KMS-11 (cell line): Measurements from ENCODE around the gene SPNS2.

Experiments used
- H2AFZ ChIP-seq: fragments of 200-600 bp; sonication (generic); 2 replicates; pipeline ENCODE4 v1.6.1; 2016; ENCODE audit warnings: antibody characterized with exemption, mixed run types, low read depth
- H3K27ac ChIP-seq: fragments of 200-600 bp; sonication (generic); 2 replicates; pipeline ENCODE4 v1.6.1; 2016; ENCODE audit warnings: mild to moderate bottlenecking, mixed run types
- H3K27me3 ChIP-seq: fragments of 200-600 bp; sonication (generic); 2 replicates; pipeline ENCODE4 v1.6.1; 2017; ENCODE audit warnings: mild to moderate bottlenecking, low read depth, mixed run types, moderate library complexity; ENCODE audit not compliant: insufficient read depth
- H3K36me3 ChIP-seq: fragments of 200-600 bp; sonication (generic); 2 replicates; pipeline ENCODE4 v1.6.1; 2017; ENCODE audit warnings: mild to moderate bottlenecking, mixed run types; ENCODE audit not compliant: insufficient read depth
- H3K4me1 ChIP-seq: fragments of 200-600 bp; sonication (generic); 2 replicates; pipeline ENCODE4 v1.6.1; 2016; ENCODE audit warnings: mild to moderate bottlenecking, low read depth, mixed run types; ENCODE audit not compliant: poor library complexity, severe bottlenecking
- H3K4me2 ChIP-seq: fragments of 200-600 bp; sonication (generic); 2 replicates; pipeline ENCODE4 v1.7.0; 2016; ENCODE audit warnings: mild to moderate bottlenecking, mixed run types
- H3K4me3 ChIP-seq: fragments of 200-600 bp; sonication (generic); IDR thresholded peaks from 2 replicates; pipeline ENCODE4 v1.6.1; 2017; ENCODE audit warnings: low read depth, low read length, mixed read lengths; ENCODE audit not compliant: insufficient read depth
- H3K79me2 ChIP-seq: fragments of 200-600 bp; sonication (generic); 2 replicates; pipeline ENCODE4 v1.6.1; 2016; ENCODE audit warnings: low read depth, mixed run types; ENCODE audit not compliant: insufficient read depth
- H3K9ac ChIP-seq: fragments of 200-600 bp; sonication (generic); 2 replicates; pipeline ENCODE4 v1.6.1; 2016; ENCODE audit warnings: mild to moderate bottlenecking, mixed run types
- H4K20me1 ChIP-seq: fragments of 200-600 bp; sonication (generic); 2 replicates; pipeline ENCODE4 v1.6.1; 2016; ENCODE audit warnings: mild to moderate bottlenecking, mixed run types; ENCODE audit not compliant: insufficient read depth
- TF ChIP-seq, protein P1 (sequence below): fragments of 200-600 bp; sonication (generic); conservative IDR thresholded peaks from 2 replicates; pipeline ENCODE4 v1.6.1; 2017; ENCODE audit warnings: low read depth, mild to moderate bottlenecking, antibody characterized with exemption, low read length, moderate library complexity, mixed read lengths

Gene SPNS2

DNA sequence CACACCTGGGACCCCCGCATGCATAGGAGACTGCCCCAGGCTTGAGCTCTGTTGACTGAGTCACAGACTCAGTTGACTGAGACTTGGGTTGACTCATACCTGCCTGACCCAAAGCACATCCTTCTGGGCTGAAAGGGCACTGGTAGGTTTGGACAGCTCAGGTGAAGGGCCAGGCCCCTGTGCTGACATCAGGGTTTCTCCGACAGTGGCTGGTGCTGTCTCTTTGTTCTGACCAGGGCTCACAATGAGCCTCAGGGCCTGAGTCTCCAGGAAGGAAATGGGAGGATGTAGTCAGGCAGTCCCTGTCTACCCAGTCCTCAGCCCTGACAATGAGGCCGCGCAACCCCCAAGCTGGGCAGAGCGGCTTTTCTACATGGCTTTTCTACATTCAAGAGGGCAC is 6.5 kb downstream of the SPNS2 start:
- Histone ChIP-seq H3K4me1 (no peaks in the 10 kb centered on the region), H3K79me2 (no peaks in the 10 kb centered on the region), H3K9ac (no peak overlapping the region), H3K27me3 (peaks cover 31% of the 10 kb centered on the region; the same call in 1 of the 2 replicates), H3K4me3 (no peak overlapping the region), H3K27ac (no peak overlapping the region), H3K36me3 (no peaks in the 10 kb centered on the region), H2AFZ (no peak overlapping the region), H4K20me1 (no peaks in the 10 kb centered on the region), H3K4me2 (no peak overlapping the region)
- TF ChIP-seq, protein P1, sequence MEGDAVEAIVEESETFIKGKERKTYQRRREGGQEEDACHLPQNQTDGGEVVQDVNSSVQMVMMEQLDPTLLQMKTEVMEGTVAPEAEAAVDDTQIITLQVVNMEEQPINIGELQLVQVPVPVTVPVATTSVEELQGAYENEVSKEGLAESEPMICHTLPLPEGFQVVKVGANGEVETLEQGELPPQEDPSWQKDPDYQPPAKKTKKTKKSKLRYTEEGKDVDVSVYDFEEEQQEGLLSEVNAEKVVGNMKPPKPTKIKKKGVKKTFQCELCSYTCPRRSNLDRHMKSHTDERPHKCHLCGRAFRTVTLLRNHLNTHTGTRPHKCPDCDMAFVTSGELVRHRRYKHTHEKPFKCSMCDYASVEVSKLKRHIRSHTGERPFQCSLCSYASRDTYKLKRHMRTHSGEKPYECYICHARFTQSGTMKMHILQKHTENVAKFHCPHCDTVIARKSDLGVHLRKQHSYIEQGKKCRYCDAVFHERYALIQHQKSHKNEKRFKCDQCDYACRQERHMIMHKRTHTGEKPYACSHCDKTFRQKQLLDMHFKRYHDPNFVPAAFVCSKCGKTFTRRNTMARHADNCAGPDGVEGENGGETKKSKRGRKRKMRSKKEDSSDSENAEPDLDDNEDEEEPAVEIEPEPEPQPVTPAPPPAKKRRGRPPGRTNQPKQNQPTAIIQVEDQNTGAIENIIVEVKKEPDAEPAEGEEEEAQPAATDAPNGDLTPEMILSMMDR: no peak

DNA sequence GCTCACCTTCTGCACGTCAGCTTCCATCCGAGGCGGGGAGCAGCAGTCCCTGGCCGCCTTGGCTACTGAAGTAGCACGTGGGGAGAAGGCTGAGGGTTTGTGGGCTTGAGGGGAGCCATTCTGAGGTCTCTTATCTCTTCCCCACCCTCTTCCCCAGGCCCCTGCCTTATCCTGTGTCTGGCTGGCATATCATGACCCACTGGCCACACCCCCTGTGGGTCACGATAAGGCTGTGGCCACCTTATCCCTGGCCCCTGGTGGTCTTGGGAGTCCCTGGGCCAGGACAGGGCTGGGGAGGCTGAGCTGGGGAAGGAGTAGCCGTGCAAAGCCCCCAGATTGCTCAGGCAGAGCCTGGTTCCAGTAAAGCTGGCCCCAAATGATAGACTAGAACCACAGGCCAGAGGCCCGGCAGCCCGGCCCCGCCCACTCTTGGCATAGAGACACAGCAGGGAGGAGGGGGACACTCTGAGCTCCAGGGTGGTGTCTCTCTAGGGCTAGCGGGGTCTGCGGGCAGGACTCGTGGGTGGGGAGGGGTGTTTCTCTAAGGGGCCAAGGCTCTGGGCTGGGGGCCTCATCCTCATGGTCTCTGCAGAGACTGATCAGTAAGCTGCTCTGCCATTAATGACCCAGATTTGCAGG is 7.6 kb downstream of the SPNS2 start:
- no peaks in the 10 kb centered on the region for H4K20me1 ChIP-seq
- no peaks in the 10 kb centered on the region for H3K79me2 ChIP-seq
- H3K4me2 ChIP-seq: no peak overlapping the region
- H3K4me3 ChIP-seq: no peak overlapping the region
- TF ChIP-seq, protein P1: no peak
- no peaks in the 10 kb centered on the region for H3K4me1 ChIP-seq
- no peaks in the 10 kb centered on the region for H3K36me3 ChIP-seq
- H3K27me3 ChIP-seq: peaks cover 25% of the 10 kb centered on the region; the same call in 1 of the 2 replicates
- no peak overlapping the region for H3K27ac ChIP-seq
- no peak overlapping the region for H2AFZ ChIP-seq
- no peak overlapping the region for H3K9ac ChIP-seq

DNA sequence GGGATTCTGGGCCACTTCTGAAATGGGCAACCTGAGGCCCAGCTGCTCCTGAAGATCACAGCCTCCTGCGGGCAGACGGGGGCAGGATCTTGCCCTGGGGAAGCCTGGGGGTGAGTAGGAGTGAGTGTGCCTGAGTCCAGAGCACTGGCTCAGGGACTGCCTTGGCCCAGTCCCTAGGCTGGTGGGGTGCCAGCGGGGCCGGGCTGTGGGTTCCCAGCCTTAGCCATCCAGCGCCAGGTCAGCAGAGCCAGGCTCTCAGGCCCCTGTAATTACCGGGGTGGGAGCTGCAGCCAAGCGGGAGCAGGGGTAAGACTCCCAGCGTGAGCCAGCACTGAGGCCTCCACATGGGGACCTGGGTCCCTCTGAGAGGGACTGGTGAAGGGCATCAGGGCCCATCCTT is 8.2 kb downstream of the SPNS2 start:
- TF ChIP-seq, protein P1: no peak
- no peak overlapping the region for H3K27ac ChIP-seq
- peaks cover 21% of the 10 kb centered on the region; the same call in 1 of the 2 replicates for H3K27me3 ChIP-seq
- H3K4me1 ChIP-seq: no peaks in the 10 kb centered on the region
- H2AFZ ChIP-seq: no peak overlapping the region
- no peak overlapping the region for H3K4me3 ChIP-seq
- H3K4me2 ChIP-seq: no peak overlapping the region
- H3K9ac ChIP-seq: no peak overlapping the region
- H3K36me3 ChIP-seq: no peaks in the 10 kb centered on the region
- no peaks in the 10 kb centered on the region for H3K79me2 ChIP-seq
- H4K20me1 ChIP-seq: no peaks in the 10 kb centered on the region

DNA sequence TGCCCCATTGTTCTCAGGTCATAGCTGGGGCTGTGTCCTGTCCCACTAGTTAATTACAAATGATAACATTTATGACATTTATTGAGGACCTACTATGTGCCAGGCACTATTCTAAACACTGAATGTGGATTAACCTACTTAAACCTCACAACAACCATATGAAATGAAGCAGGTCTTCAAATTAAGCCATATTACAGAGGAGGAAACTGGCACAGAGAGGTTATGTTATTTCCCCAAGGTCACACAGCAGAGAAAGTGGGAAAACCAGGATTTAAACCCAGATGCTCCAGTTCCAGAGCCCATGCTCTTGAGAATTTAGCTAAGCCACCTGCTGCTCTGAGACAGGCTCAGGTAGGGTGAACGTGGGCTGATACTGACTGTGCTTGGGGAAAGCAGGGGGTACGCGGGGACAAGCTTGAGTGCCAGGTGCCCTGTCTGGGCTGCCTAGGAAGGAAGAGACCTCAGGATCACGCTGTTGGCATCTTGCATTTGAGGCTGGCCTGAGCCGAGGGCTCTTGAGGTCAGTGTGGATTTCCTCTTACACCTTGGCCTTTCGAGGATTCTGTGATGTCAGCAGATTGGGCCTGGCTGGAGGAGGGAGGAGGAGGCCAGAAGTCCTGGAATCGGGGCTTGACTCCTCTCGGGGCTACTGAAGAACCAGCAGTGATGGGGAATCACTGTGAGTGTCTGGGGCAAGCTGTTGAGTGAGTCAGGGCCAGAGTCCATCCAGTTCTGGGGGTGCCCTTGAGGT is 8.9 kb downstream of the SPNS2 start:
- Histone ChIP-seq H2AFZ (no peak overlapping the region), H3K27ac (no peak overlapping the region), H3K4me1 (no peaks in the 10 kb centered on the region), H3K9ac (no peak overlapping the region), H3K4me3 (no peak overlapping the region), H4K20me1 (no peaks in the 10 kb centered on the region), H3K79me2 (no peaks in the 10 kb centered on the region), H3K27me3 (peaks cover 17% of the 10 kb centered on the region; the same call in 1 of the 2 replicates), H3K4me2 (no peak overlapping the region), H3K36me3 (no peaks in the 10 kb centered on the region)
- TF ChIP-seq, protein P1: no peak
